Measurements from ENCODE around the gene OR8J3. TPM values are rescaled to one million over a fixed set of nuclear protein-coding genes. Genes with fewer than 3 reads are reported as not detected.

Gene OR8J3
- not detected in 5 replicates for total RNA-seq (2022; extraction: Qiagen RNA extraction; ENCODE audit: low read depth)

GRCh38 chr11:56140151-56140661, at the start of gene OR8J3:
Gene OR8J3 (minus strand): TSS chr11:56140201. CDS start chr11:56137718, 2,483 bp downstream.

GRCh38 chr11:56176318-56176717, 36.3 kb upstream of the OR8J3 start, which contains the start of gene OR5J2:
Gene OR5J2 (plus strand): TSS chr11:56176618. CDS start chr11:56176618, 0 bp downstream.

GRCh38 chr11:56160217-56160616, 20.2 kb upstream of the OR8J3 start, which contains the start of gene OR8K5:
Gene OR8K5 (minus strand): TSS chr11:56160317. CDS start chr11:56160317, 0 bp downstream.

GRCh38 chr11:56122073-56122472, 17.9 kb downstream of the OR8J3 start, which contains the start of gene OR8H3:
Gene OR8H3 (plus strand): TSS chr11:56122373. CDS start chr11:56122373, 0 bp downstream.

GRCh38 chr11:56103210-56103737, 36.7 kb downstream of the OR8J3 start, which contains the start of gene OR8H2:
Gene OR8H2 (plus strand): TSS chr11:56103687. CDS start chr11:56105043, 1,356 bp downstream.

GRCh38 chr11:56093008-56093407, 47.0 kb downstream of the OR8J3 start, which contains the start of gene OR8I2:
Gene OR8I2 (plus strand): TSS chr11:56093308. CDS start chr11:56093308, 0 bp downstream.

Other genes starting within 250 kb of the OR8J3 start
- not detected in 5 replicates for gene OR5W2, start 225.6 kb downstream of the OR8J3 start, total RNA-seq (2022; extraction: Qiagen RNA extraction; ENCODE audit: low read depth)
- not detected in 5 replicates for gene OR5I1, start 203.8 kb downstream of the OR8J3 start, total RNA-seq (2022; extraction: Qiagen RNA extraction; ENCODE audit: low read depth)
- gene OR10AG1, start 170.3 kb downstream of the OR8J3 start, total RNA-seq (2022; extraction: Qiagen RNA extraction; ENCODE audit: low read depth), result not detected in 5 replicates
- not detected in 5 replicates for gene OR5F1, start 145.6 kb downstream of the OR8J3 start, total RNA-seq (2022; extraction: Qiagen RNA extraction; ENCODE audit: low read depth)
- gene OR5AS1, start 112.5 kb downstream of the OR8J3 start, total RNA-seq (2022; extraction: Qiagen RNA extraction; ENCODE audit: low read depth), result not detected in 5 replicates
- gene OR8I2, start 46.9 kb downstream of the OR8J3 start, total RNA-seq (2022; extraction: Qiagen RNA extraction; ENCODE audit: low read depth), result not detected in 5 replicates
- not detected in 5 replicates for gene OR8H2, start 36.5 kb downstream of the OR8J3 start, total RNA-seq (2022; extraction: Qiagen RNA extraction; ENCODE audit: low read depth)
- gene OR8H3, start 17.8 kb downstream of the OR8J3 start, total RNA-seq (2022; extraction: Qiagen RNA extraction; ENCODE audit: low read depth), result not detected in 5 replicates
- gene OR8K5, start 20.1 kb upstream of the OR8J3 start, total RNA-seq (2022; extraction: Qiagen RNA extraction; ENCODE audit: low read depth), result not detected in 5 replicates
- not detected in 5 replicates for gene OR5J2, start 36.4 kb upstream of the OR8J3 start, total RNA-seq (2022; extraction: Qiagen RNA extraction; ENCODE audit: low read depth)
- gene OR5T2, start 94.1 kb upstream of the OR8J3 start, total RNA-seq (2022; extraction: Qiagen RNA extraction; ENCODE audit: low read depth), result not detected in 5 replicates
- not detected in 5 replicates for gene OR5T3, start 112.1 kb upstream of the OR8J3 start, total RNA-seq (2022; extraction: Qiagen RNA extraction; ENCODE audit: low read depth)
- not detected in 5 replicates for gene OR5T1, start 134.0 kb upstream of the OR8J3 start, total RNA-seq (2022; extraction: Qiagen RNA extraction; ENCODE audit: low read depth)
- gene OR8H1, start 152.1 kb upstream of the OR8J3 start, total RNA-seq (2022; extraction: Qiagen RNA extraction; ENCODE audit: low read depth), result not detected in 5 replicates
- not detected in 5 replicates for gene OR8K3, start 174.9 kb upstream of the OR8J3 start, total RNA-seq (2022; extraction: Qiagen RNA extraction; ENCODE audit: low read depth)
- not detected in 5 replicates for gene OR8K1, start 205.8 kb upstream of the OR8J3 start, total RNA-seq (2022; extraction: Qiagen RNA extraction; ENCODE audit: low read depth)
- not detected in 5 replicates for gene OR8J1, start 214.1 kb upstream of the OR8J3 start, total RNA-seq (2022; extraction: Qiagen RNA extraction; ENCODE audit: low read depth)
- not detected in 5 replicates for gene OR8U1, start 235.4 kb upstream of the OR8J3 start, total RNA-seq (2022; extraction: Qiagen RNA extraction; ENCODE audit: low read depth)